Measurements from ENCODE around the gene VPS37B. TPM values are rescaled to one million over a fixed set of nuclear protein-coding genes. Genes with fewer than 3 reads are reported as not detected.

VPS37B gene
- total RNA-seq, 1 experiment from 2014 or later: 111 TPM

DNA sequence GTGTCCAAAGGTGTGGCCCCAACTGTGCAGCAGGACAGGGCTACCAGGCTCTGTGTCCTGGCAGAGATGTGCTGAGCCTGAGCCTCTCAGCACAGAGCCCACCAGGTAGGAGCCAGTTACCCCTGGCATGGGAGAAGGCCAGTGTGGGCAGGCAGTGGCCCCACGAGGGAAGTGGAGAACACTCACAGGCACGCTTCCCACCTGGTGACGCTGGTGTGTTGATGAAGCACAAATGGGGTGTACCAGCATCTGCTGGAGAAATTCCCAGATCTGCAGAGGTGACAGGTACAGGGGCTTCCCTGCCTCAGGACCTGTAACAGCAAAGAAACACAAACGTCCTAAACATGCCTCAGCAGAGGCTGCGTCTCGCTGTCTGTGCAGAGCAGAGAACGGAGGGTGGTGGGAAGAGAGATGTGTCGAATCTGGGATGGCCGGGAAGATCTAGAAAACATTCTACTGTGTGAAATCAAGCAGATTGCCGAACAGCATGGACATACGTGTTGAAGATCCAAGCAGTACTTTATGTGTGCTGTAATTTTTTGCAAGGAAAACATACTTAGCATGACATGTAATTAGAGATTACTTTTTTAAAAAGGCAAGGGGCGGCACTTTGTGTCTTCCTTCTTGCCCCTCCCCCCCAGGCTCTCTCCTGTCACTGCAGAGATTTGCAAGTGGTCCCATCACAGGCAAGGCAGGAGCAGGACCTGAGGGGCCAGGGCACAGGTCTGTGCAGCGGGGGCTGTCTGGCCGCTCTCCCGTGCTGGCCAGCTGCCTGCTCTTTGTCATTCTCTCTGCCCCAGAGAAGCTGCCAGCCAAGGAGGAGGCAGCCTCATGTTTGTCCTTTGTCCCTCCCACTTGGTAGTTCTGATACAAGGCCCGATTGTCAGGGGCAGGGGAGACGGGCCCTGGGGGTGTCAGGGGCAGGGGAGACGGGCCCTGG is 43.3 kb downstream of the VPS37B start:
- DNase-seq (ENCODE audit: low spot score): no peak

GRCh38 chr12:122851820-122852219 is 44.1 kb downstream of the VPS37B start:
- no peak for DNase-seq (ENCODE audit: low spot score)

DNA sequence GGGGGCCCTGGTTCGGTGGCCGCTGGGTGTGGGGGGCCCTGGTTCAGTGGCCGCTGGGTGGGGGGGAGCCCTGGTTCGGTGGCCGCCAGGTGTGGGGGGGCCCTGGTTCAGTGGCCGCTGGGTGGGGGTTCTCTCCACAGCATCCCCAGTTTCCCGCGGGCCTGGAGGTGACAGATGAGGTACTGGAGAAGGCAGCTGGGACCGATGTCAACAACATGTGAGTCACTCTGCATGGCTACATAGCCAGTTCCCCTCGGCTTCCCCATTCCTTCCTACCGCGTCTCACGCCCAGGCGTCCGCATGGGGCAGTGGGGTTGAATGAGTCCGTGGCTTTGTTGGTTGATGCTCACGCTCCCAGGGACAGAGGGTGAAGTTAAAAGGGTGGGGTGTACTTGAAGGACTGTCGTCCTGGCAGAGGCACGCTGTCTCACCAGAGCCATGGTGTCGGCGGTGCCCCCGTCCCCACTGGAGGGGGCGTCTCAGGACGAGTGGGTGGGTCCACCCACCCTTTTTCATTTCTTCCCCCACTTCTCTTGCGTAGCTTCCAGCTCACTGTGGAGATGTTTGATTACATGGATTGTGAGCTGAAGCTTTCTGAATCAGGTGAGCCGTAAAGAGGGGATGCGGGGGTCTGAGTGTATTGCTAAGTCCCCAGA is 45.1 kb downstream of the VPS37B start:
- DNase-seq (ENCODE audit: low spot score): no peak

GRCh38 chr12:122850048-122850445 is 45.9 kb downstream of the VPS37B start:
- DNase-seq (ENCODE audit: low spot score): no peak

- DNase-seq (ENCODE audit: low spot score): no peak
Measured at GRCh38 chr12:122849352-122850047, 46.4 kb downstream of the VPS37B start.

DNA sequence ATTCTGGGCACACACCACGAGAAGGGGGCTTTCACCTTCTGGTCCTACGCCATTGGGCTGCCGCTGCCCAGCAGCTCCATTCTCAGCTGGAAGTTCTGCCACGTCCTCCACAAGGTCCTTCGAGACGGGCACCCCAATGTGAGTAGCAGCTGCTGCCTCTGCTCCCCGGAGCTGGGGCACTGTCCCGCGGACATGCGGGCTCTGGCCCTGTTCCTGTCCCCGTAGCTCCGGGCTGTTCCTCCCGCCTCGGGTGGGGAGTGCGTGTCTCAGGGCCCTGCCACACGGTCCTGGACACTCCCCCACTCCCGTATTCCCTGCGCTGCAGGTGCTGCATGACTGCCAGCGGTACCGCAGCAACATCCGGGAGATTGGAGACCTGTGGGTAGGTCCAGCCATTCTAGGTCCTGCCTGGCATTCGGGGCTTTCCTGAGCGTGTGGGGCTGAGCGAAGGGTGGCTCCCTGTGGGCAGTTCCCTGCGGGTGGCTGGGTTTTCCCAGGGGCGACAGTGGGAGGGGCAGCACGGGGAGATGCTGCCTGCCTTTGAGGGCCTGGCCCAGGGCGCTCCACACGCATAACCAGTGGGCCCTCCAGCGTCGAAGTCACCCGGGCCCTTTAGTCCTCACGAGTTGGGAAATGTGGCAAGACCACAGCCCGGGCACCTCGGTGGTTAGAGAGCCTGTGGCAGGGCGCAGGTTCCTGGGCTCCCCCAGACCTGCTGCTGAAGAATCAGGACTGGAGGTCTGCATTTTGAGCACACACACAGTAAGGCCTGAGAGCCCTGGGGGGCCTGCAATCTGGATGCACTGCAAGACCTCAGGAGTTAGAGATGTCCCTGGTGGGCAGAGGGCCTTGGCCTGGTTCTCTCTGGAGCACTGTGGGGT is 47.2 kb downstream of the VPS37B start:
- DNase-seq (ENCODE audit: low spot score): no peak

GRCh38 chr12:122847921-122848421 is 48.0 kb downstream of the VPS37B start:
- no peak for DNase-seq (ENCODE audit: low spot score)

- DNase-seq (ENCODE audit: low spot score): no peak
Measured at GRCh38 chr12:122847516-122847836, 48.4 kb downstream of the VPS37B start.

GRCh38 chr12:122846622-122847515 is 49.1 kb downstream of the VPS37B start:
- no peak for DNase-seq (ENCODE audit: low spot score)

- no peak for DNase-seq (ENCODE audit: low spot score)
Measured at GRCh38 chr12:122845865-122846621, 49.9 kb downstream of the VPS37B start.

GRCh38 chr12:122845041-122845864 is 50.7 kb downstream of the VPS37B start:
- no peak for DNase-seq (ENCODE audit: low spot score)

DNA sequence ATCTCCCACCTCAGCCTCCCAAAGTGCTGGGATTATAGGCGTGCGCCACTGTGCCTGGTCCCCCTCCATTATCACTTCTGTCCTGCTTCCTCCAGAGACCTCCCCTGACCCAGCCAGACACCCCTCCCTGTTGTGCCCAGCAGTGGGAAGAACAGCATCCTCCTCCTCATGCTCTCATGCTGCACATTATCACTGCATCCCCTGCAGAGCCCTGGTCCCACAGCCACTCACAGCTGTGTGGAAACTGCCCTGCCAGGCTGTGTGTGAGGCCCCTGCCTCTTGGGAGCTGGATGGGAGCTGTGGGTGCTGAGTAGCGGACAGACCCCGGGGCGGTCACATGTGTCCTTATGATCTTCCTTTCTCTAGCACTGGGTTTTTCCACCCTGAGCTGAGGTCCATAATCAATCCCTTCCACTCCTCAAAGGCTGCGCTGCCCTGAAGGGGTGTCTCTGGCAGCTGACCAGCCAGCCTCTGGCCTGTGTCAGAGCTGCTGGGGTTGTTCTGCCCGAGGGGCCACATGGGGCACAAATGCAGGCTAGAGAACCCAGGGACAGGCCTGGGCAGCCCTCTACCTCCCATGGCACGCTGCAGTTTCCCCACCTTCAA is 51.5 kb downstream of the VPS37B start:
- DNase-seq (ENCODE audit: low spot score): no peak

- DNase-seq (ENCODE audit: low spot score): no peak
Measured at GRCh38 chr12:122843455-122843854, 52.5 kb downstream of the VPS37B start.

DNA sequence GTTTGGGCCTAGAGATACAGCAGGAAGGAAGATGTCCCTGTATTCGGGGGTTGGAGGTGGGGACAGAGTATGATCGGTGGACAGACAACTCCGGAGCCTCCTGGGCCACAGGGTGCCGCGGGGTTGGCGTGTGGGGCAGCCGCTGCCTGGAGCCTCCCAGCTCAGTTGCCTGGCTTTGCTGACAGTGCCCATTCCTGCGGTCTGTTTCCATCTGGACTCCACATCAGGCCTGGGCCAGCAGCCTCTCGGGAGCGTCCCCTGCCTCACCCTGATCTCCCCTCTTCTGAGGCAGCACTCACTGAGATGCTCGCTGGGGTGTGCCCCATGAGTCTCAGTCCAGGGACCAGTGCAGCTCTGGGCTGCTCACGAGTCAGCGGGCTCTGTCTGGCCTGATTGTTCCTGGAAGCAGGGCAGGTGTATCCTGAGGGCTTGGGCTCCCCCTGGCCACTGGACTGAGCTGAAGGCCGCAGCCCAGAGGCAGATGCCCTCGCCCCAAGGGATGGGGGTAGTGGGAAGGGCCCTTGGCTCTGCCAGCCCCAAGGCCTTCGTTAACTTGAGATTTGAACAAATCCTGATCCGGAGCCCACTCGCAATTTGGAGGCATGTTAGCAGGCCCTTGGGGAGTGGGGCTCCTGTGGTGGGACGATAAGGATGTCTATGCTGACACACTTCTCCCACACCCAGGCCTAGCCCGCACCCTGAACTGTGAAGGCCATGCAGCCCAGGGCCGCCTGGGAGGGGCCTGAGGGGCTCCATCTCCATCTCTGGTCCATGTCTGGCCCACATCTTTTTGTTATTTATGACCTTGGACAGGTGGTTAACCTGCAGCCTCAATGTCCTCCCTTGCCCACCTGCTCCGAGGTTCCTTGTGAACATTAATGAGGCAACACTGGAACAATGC is 53.2 kb downstream of the VPS37B start:
- DNase-seq (ENCODE audit: low spot score): no peak

DNA sequence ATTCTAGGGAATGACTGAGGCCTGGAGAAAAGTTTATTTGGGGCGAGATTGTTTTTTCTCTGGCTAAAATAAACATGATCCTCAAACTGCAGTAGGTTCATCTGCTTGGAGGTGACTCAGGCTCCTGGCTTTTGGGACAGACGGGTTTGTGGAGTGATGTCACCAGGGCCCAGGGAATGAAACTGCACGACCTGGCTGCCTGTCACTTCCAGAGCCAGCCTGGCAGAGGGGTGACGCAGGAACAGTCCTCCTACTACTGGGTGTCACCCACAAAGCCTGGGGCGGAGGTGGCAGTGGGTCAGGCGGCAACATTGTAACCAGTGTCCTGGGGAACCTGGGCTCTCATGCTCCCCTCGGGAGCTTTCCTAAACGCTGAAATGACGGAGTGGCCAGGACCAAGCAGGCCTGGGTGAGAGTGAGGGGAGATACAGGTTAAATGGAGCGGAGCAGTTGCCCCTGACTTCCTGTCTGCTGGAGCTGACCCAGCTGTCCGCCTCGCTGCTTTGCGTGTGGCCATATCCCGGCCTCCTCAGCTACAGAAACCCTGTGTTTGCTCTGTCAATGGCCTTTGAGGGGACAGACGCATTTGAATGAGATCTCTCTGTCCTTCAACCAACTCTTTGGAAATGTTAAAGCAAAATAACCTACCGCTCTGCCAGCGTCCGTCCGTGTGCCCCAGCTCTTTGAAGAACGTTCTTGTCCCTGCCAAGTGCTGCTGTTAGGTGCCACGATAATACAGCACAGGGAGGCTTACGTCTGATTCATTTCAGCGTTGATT is 54.2 kb downstream of the VPS37B start:
- DNase-seq (ENCODE audit: low spot score): no peak

All from HT-29 (cell line).